HG03135 (cell line): ENCODE results near the gene MATN1.
"Not testable (repeated sequence)": the region's sequence is repeated elsewhere in the genome, so short reads cannot be mapped to it uniquely, and the experiment has no call there.

Source experiments
- ATAC-seq: cut with Tn5 transposase; IDR thresholded peaks from one replicate; pipeline ENCODE4 v1.9.1; 2021; ENCODE audit warnings: mild to moderate bottlenecking, moderate library complexity; ENCODE audit not compliant: unreplicated experiment

MATN1 gene

GRCh38 chr1:30723331-30723755 lies at the start of gene MATN1:
Gene MATN1 (minus strand): TSS chr1:30723585. CDS start chr1:30723551, 34 bp downstream.
- ATAC-seq = no peak

GRCh38 chr1:30771005-30771404 lies 47.6 kb upstream of the MATN1 start:
- ATAC-seq = no peak

GRCh38 chr1:30770150-30770549 lies 46.8 kb upstream of the MATN1 start:
- no peak for ATAC-seq

- no peak for ATAC-seq
Measured at GRCh38 chr1:30768830-30769718, 45.7 kb upstream of the MATN1 start.

GRCh38 chr1:30768159-30768829 lies 44.9 kb upstream of the MATN1 start:
- ATAC-seq = no peak

GRCh38 chr1:30766948-30767347 lies 43.6 kb upstream of the MATN1 start:
- ATAC-seq = not testable (repeated sequence)

GRCh38 chr1:30765556-30766434 lies 42.4 kb upstream of the MATN1 start:
- no peak for ATAC-seq

GRCh38 chr1:30764939-30765555 lies 41.7 kb upstream of the MATN1 start:
- no peak for ATAC-seq

- no peak for ATAC-seq
Measured at GRCh38 chr1:30764396-30764795, 41.0 kb upstream of the MATN1 start.

GRCh38 chr1:30763651-30764248 lies 40.4 kb upstream of the MATN1 start:
- no peak for ATAC-seq

- no peak for ATAC-seq
Measured at GRCh38 chr1:30762930-30763650, 39.7 kb upstream of the MATN1 start.

- ATAC-seq = no peak
Measured at GRCh38 chr1:30762152-30762929, 39.0 kb upstream of the MATN1 start.

GRCh38 chr1:30761381-30762151 lies 38.2 kb upstream of the MATN1 start:
- no peak for ATAC-seq

- no peak for ATAC-seq
Measured at GRCh38 chr1:30760596-30761324, 37.4 kb upstream of the MATN1 start.

GRCh38 chr1:30759718-30760281 lies 36.4 kb upstream of the MATN1 start:
- ATAC-seq = no peak

- ATAC-seq = no peak
Measured at GRCh38 chr1:30758785-30759380, 35.5 kb upstream of the MATN1 start.
